Lower leg skin (tissue), 3 donors: ENCODE results near the gene ASAP3.

Experiments
- POLR2A ChIP-seq, 2 donors: fragments of 450-650 bp; IDR thresholded peaks; one replicate each; pipeline ENCODE4 v1.6.1; 2016 to 2017; ENCODE audit warnings: antibody characterized with exemption in 2 of 2, mild to moderate bottlenecking in 1 of 2, moderate library complexity in 1 of 2
- TF ChIP-seq, protein P1 (sequence below), 3 donors: fragments of 450-650 bp; IDR thresholded peaks; one replicate each; pipeline ENCODE4 v1.5.1; 2016; ENCODE audit warnings: antibody characterized with exemption in 3 of 3, mild to moderate bottlenecking in 3 of 3, moderate library complexity in 2 of 3

DNA sequence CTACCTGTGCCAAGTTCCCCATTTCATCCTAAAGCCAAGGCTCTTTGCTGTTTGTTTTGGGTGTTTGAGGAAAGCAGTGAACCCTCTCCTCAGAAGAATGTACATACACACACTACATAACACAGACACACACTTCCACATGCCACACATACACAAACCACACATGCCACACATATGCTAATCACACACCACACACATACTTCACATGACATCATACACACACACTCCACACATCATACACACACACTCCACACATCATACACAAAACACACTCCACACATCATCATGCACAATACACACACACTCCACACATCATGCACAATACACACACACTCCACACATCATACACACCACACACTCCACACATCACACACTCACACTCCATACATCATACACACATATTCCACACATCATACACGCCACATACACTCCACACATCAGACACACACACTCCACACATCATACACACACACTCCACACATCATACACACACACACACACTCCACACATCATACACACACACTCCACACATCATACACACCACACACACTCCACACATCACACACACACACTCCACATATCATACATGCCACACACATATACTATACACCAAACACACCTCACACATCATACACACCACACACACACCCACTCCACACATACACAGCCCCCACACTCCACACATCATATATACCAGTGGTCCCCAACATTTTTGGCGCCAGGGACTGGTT, 91.7 kb downstream of the ASAP3 start:
- TF ChIP-seq POLR2A (IDR thresholded peaks at IDR 0.05): no peak
- TF ChIP-seq, protein P1, sequence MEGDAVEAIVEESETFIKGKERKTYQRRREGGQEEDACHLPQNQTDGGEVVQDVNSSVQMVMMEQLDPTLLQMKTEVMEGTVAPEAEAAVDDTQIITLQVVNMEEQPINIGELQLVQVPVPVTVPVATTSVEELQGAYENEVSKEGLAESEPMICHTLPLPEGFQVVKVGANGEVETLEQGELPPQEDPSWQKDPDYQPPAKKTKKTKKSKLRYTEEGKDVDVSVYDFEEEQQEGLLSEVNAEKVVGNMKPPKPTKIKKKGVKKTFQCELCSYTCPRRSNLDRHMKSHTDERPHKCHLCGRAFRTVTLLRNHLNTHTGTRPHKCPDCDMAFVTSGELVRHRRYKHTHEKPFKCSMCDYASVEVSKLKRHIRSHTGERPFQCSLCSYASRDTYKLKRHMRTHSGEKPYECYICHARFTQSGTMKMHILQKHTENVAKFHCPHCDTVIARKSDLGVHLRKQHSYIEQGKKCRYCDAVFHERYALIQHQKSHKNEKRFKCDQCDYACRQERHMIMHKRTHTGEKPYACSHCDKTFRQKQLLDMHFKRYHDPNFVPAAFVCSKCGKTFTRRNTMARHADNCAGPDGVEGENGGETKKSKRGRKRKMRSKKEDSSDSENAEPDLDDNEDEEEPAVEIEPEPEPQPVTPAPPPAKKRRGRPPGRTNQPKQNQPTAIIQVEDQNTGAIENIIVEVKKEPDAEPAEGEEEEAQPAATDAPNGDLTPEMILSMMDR (IDR thresholded peaks at IDR 0.05): no peak
